ENCODE measurements around the gene TBC1D17. TPM values are rescaled to one million over a fixed set of nuclear protein-coding genes. Genes with fewer than 3 reads are reported as not detected.

The TBC1D17 gene
- total RNA-seq, 4 donors from 2014 or later: 48.7 to 84.3 (median 66.4) TPM

DNA sequence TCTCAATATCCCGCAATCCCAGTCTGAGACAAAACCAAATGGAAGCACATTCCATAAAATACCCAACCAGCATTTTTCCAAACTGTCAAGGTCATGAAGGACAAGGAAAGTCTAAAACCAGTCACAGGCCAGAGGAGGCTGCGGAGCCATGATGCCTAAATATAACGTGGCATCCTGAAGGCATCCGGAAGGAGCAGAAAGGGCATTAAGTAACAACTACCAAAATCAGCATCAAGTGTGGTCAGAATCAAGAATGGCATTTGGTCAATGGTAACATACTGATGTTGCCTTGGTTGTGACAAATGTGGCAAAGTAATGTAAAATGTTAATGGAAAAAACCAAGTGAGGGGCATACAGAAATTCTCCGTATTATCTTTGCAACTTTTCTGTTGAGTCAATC lies 48.0 kb downstream of the TBC1D17 start:
- intact Hi-C loops (cut with DNase I; ENCODE audit: low total_unique reads) (no loop called here), in situ Hi-C loops (cut with MboI; ENCODE audit: low sequenced_read_pairs in 4 of 4) (loop anchor here in 3 of 4 donors (25.0 kb wide), 1 partner anchor 212 kb away; no protein-coding TSS in a partner anchor)
- Histone ChIP-seq H3K27ac (no peak overlapping the region), H3K9me3 (no peaks in the 10 kb centered on the region), H3K27me3 (no peaks in the 10 kb centered on the region), H3K4me1 (peaks cover 24 to 37% of the 10 kb centered on the region in 2 donors), H3K4me3 (no peak overlapping the region), H3K36me3 (peaks cover 0 to 21% of the 10 kb centered on the region in 2 donors)
- ATAC-seq (no peak), DNase-seq (no peak)
- no peak for TF ChIP-seq POLR2A (IDR thresholded peaks at IDR 0.05)
- TF ChIP-seq, protein P1, sequence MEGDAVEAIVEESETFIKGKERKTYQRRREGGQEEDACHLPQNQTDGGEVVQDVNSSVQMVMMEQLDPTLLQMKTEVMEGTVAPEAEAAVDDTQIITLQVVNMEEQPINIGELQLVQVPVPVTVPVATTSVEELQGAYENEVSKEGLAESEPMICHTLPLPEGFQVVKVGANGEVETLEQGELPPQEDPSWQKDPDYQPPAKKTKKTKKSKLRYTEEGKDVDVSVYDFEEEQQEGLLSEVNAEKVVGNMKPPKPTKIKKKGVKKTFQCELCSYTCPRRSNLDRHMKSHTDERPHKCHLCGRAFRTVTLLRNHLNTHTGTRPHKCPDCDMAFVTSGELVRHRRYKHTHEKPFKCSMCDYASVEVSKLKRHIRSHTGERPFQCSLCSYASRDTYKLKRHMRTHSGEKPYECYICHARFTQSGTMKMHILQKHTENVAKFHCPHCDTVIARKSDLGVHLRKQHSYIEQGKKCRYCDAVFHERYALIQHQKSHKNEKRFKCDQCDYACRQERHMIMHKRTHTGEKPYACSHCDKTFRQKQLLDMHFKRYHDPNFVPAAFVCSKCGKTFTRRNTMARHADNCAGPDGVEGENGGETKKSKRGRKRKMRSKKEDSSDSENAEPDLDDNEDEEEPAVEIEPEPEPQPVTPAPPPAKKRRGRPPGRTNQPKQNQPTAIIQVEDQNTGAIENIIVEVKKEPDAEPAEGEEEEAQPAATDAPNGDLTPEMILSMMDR (IDR thresholded peaks at IDR 0.05 in 4 of 5, conservative IDR thresholded peaks at IDR 0.05 in 1 of 5): no peak

DNA sequence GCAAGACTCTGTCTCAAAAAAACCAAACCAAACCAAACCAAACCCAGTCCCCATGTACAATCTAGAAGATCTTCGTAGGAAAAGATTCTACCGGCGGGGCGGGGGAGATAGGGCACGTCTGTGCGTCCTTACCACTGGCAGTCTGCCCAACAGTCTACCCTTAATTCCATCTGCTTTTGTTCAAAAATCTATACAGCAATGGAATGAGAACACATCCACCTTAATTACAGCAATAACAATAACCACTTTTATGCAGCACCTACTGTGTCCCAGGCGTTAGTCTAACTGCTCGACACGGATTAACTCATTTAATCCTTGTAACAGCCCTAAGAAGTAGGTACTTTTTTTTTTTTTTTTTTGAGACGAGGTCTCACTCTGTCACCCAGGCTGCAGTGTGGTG lies 49.0 kb downstream of the TBC1D17 start:
- Histone ChIP-seq H3K27ac (no peak overlapping the region), H3K4me3 (no peak overlapping the region), H3K4me1 (peaks cover 24 to 37% of the 10 kb centered on the region in 2 donors), H3K9me3 (no peaks in the 10 kb centered on the region), H3K27me3 (no peaks in the 10 kb centered on the region), H3K36me3 (peaks cover 0 to 21% of the 10 kb centered on the region in 2 donors)
- intact Hi-C loops (cut with DNase I; ENCODE audit: low total_unique reads): no loop called here
- no peak for DNase-seq
- no peak for ATAC-seq
- in situ Hi-C loops (cut with MboI; ENCODE audit: low sequenced_read_pairs in 4 of 4): loop anchor here in 3 of 4 donors (25.0 kb wide), 1 partner anchor 211 kb away; no protein-coding TSS in a partner anchor
- no peak for TF ChIP-seq POLR2A (IDR thresholded peaks at IDR 0.05)
- TF ChIP-seq, protein P1 (IDR thresholded peaks at IDR 0.05 in 4 of 5, conservative IDR thresholded peaks at IDR 0.05 in 1 of 5): no peak

DNA sequence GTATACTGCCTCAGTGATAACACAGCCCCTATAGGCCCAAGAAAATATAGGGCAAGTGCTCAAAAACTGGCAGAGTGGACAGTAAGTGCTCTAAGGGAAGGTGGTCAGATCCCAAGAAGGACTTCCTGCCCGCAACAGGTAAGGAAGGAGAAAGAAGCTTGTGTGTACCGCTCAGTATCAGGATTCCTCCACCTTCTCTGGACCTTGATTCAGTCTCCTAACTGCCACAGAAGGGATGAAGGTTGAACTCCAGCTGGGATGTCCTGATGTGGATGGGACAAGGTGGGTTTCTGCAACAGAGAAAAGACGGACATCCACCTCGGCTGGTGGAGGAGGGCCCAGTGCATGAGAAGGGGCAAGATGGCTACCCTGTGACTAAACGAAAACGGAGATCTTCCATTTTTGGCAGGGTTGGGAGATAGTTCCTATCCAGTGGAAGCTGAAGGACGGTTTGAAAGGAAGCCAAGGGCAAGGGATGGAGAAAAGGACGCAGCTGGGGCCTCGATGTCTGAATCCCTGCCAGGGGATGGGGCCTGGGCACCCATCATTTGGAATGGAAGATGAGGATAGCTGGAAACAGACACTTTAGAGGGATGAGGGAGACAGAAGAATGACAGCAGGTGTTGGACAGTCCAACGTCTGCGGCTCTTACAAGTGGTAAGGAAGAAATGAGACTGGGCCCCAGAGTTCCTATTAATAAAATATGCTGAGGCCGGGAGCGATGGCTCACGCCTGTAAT lies 50.2 kb downstream of the TBC1D17 start:
- Histone ChIP-seq H3K27me3 (no peaks in the 10 kb centered on the region), H3K9me3 (no peaks in the 10 kb centered on the region), H3K27ac (peak overlapping the region; percentile 95 to 98 (median 96)), H3K4me3 (peak overlapping the region in 3 of 4 donors; percentile 80 to 97 (median 96)), H3K36me3 (peaks cover 0 to 21% of the 10 kb centered on the region in 2 donors), H3K4me1 (peaks cover 24 to 37% of the 10 kb centered on the region in 2 donors)
- in situ Hi-C loops (cut with MboI; ENCODE audit: low sequenced_read_pairs in 4 of 4) (loop anchor here in 3 of 4 donors (25.0 kb wide), 1 partner anchor 210 kb away; no protein-coding TSS in a partner anchor), intact Hi-C loops (cut with DNase I; ENCODE audit: low total_unique reads) (no loop called here)
- ATAC-seq (no peak), DNase-seq (no peak)
- no peak for TF ChIP-seq POLR2A (IDR thresholded peaks at IDR 0.05)
- TF ChIP-seq, protein P1 (IDR thresholded peaks at IDR 0.05 in 4 of 5, conservative IDR thresholded peaks at IDR 0.05 in 1 of 5): no peak

DNA sequence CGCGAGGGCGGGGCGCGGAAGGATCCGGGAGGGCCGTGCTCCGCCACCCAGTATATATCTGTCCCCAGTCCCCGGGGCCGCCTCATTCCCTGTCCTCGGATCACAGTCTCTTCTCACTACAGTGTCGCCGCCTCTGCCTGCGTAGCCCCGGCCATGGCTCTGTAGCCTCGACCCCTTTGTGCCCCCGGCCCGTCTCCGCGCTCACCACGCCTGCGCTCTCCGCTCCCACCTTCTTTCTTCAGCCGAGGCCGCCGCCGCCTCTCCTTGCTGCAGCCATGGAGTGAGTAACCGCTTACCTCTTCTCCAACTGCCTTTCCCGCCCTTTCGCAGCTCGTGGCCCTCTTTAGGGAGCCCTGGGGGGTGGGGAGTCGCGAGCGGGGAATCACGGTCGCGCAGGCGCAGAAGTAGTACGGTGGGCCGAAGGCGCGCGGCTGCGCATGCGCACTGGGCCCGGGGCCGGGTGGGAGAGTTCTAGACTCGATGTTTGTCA lies 51.7 kb downstream of the TBC1D17 start, which contains the start of the genes ATF5 and NUP62:
Gene ATF5 (plus strand): TSS at position 85 of the 490 bp plus-strand sequence. CDS start 1,646 bp downstream, outside the sequence.
Gene NUP62 (minus strand): TSS at position 384 of the 490 bp plus-strand sequence. CDS start 19,697 bp downstream, outside the sequence.
- peak; percentile 71 to 76 for ATAC-seq
- Histone ChIP-seq H3K4me1 (peaks cover 24 to 36% of the 10 kb centered on the region in 2 donors), H3K27me3 (no peaks in the 10 kb centered on the region), H3K4me3 (peak within 1 kb of the TSS; percentile 80 to 97 (median 92)), H3K36me3 (peaks cover 0 to 12% of the 10 kb centered on the region in 2 donors), H3K27ac (peak within 1 kb of the TSS; percentile 95 to 98 (median 96)), H3K9me3 (no peaks in the 10 kb centered on the region)
- intact Hi-C loops (cut with DNase I; ENCODE audit: low total_unique reads): loop anchor here (1.0 kb wide), 1 partner anchor 96 kb away; the partner anchor contains the start of gene VRK3
- DNase-seq: peak; percentile 66 to 82
- no peak for TF ChIP-seq POLR2A (IDR thresholded peaks at IDR 0.05)
- TF ChIP-seq, protein P1 (IDR thresholded peaks at IDR 0.05 in 4 of 5, conservative IDR thresholded peaks at IDR 0.05 in 1 of 5): peak in 1 of 5 experiments; percentile 16
- in situ Hi-C loops (cut with MboI; ENCODE audit: low sequenced_read_pairs in 4 of 4): loop anchor here in 3 of 4 donors (25.0 kb wide), 1 partner anchor 208 kb away; no protein-coding TSS in a partner anchor
